D721Med (cell line): ENCODE results near the gene BRMS1L.
"Not testable (repeated sequence)": the region's sequence is repeated elsewhere in the genome, so short reads cannot be mapped to it uniquely, and the experiment has no call there.

Experiments used
- DNase-seq: peaks from one replicate; pipeline ENCODE4 v3.0.0; 2011; ENCODE audit warnings: low spot score; ENCODE audit not compliant: insufficient read length
- FAIRE-seq: peaks from 2 replicates; lab custom pipeline; 2011; peaks lifted over from hg19 to GRCh38; lab: Jason Lieb, UNC
- TF ChIP-seq, protein P1 (sequence below): IDR thresholded peaks from 2 replicates; pipeline ENCODE4 v1.5.1; 2012; ENCODE audit warnings: mild to moderate bottlenecking, control low read depth; ENCODE audit not compliant: insufficient read depth; ENCODE audit errors: missing control alignments

Gene BRMS1L, protein sequence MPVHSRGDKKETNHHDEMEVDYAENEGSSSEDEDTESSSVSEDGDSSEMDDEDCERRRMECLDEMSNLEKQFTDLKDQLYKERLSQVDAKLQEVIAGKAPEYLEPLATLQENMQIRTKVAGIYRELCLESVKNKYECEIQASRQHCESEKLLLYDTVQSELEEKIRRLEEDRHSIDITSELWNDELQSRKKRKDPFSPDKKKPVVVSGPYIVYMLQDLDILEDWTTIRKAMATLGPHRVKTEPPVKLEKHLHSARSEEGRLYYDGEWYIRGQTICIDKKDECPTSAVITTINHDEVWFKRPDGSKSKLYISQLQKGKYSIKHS

DNA sequence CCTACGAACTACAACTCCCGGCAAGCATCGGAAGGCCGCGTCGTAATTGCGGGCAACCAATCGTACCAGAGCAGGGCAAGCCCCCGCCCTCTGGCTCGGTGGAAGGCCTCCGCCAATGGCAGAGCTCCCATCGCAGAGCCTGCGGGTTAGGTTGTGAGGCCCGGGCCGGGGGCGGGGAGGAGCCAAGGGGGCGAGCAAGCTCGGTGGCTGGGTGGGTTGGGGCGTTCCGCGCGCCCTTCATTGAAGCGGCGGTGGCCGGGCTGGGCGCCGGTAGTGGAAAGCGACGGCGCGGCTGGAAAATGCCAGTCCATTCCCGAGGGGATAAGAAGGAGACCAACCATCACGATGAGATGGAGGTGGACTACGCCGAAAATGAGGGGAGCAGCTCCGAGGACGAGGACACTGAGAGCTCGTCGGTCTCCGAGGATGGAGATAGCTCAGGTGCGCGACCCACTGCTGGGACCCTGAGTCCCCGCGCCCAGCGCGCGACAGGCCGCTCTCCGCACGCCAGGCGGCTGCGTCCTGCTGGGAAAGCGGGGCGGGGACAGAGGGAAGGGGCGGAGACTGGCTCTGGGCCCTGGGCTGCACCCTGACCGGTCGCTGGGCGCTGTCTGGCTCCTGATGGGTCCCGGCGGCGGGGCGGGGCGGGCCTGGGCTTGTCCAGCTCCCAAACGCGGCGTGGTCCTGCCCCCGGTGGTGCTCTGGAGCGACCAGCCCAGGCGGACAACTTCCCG lies at the start of gene BRMS1L:
Gene BRMS1L, plus strand, starts transcription at position 121 of the 734 bp plus-strand sequence. Its CDS starts 179 bp downstream, at position 300.
- peak; percentile 76 for DNase-seq
- no peak for FAIRE-seq
- TF ChIP-seq, protein P1, sequence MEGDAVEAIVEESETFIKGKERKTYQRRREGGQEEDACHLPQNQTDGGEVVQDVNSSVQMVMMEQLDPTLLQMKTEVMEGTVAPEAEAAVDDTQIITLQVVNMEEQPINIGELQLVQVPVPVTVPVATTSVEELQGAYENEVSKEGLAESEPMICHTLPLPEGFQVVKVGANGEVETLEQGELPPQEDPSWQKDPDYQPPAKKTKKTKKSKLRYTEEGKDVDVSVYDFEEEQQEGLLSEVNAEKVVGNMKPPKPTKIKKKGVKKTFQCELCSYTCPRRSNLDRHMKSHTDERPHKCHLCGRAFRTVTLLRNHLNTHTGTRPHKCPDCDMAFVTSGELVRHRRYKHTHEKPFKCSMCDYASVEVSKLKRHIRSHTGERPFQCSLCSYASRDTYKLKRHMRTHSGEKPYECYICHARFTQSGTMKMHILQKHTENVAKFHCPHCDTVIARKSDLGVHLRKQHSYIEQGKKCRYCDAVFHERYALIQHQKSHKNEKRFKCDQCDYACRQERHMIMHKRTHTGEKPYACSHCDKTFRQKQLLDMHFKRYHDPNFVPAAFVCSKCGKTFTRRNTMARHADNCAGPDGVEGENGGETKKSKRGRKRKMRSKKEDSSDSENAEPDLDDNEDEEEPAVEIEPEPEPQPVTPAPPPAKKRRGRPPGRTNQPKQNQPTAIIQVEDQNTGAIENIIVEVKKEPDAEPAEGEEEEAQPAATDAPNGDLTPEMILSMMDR, result no peak

DNA sequence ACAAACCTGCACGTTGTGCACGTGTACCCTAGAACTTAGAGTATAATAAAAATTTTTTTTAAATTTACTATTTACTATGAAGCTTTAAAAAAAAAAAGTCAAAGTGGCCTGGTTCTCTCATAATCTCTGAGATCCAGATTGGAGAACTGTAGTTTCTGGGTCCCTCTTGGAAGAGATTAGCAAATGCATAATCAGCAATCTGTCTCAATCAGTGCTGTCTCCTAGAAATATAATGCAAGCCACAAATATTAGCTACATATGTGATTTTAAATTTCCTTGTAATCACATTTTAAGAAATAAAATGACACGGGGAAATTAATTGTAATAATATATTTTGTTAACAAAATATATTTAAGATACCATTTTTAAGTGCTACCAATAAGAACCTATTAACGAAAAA lies 49.3 kb upstream of the BRMS1L start:
- DNase-seq, result no peak

DNA sequence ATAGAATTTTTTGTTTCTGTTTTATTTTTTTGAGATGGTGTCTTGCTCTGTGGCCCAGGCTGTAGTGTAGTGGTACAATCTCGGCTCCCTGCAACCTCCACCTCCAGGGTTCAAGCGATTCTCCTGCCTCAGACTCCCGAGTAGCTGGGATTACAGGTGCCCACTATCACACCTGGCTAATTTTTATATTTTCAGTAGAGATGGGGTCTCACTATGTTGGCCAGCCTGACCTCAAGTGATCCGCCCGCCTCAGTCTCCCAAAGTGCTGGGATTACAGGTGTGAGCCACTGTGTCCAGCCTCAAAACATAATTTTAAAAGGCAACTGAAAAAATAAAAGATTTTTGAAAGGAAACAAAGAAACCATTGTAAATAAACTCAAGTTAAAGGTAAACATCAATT lies 48.6 kb upstream of the BRMS1L start:
- FAIRE-seq, DNase-seq: not testable (repeated sequence)

More for the DNA sequence above, 49.3 kb upstream of the BRMS1L start:
- TF ChIP-seq, protein P1, result no peak
- FAIRE-seq, result no peak

DNA sequence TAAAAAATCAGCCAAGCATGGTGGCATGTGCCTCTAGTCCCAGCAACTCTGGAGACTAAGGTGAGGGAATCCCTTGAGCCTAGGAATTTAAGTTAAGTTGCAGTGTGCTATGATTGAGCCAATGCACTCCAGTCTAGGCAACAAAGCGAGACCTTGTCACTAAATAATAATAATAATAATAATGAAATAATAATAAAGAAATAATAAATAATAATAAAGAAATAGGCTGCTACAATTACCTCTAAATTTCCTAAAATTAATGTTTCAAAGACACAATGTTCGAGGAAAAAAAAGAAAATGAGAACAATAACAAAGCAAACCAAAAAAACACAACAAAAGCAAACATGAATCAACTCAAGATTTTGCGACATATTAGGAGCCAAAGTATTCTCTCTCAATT lies 46.8 kb upstream of the BRMS1L start:
- FAIRE-seq (no peak), DNase-seq (no peak)
- TF ChIP-seq, protein P1, result no peak

DNA sequence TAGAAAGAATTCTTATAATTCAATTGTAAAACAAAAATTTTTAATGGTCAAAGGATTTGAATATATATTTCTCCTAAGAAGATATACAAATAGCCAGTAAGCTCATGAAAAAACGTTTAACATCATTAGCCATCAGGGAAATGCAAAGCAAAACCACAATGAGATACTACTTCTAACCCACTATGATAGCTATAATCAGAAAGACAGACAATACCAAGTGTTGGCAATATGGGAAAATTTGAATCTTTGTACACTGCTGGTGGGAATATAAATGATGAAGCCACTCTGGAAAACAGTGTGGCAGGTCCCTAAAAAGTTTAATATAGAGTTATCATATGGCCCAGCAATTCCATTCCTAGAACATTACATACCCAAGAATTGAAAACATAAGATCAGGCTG lies 42.4 kb upstream of the BRMS1L start:
- no peak for FAIRE-seq
- TF ChIP-seq, protein P1, result no peak
- no peak for DNase-seq

DNA sequence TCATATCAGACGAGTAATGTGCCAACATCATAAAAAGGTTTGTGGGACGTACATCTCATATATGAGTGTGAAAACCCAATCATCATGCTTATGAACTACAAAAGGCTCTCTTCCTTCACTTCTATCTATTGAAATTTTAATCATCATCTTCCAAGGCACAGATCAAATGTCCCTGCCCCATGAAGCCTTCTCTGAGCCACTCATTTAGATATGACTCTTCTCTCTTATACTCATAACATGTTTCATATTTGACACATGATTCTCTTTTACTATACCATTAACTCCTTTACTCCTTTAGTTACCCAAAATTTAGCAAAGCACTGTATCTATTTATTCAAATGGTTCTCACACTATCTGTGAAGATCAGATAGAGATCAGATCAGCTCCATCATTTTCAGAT lies 39.3 kb upstream of the BRMS1L start:
- FAIRE-seq, result no peak
- TF ChIP-seq, protein P1, result no peak
- DNase-seq, result no peak

DNA sequence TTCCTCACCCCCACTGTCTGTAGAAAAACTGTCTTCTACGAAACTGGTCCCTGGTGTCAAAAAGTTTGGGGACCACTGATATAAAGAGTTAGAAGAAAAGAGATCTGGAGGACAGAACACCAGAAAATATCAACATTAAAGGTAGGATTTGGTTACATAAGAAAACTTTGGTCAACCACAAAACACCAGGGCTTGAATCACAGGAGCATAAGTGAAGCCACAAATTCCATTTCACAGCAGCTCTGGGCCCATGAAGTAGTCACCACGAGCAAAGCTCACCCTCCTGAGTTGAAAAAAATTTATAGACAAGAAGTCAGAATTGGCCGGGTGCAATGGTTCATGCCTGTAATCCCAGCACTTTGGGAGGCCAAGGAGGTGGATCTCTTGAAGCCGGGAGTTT lies 36.5 kb upstream of the BRMS1L start:
- TF ChIP-seq, protein P1, result no peak
- no peak for FAIRE-seq
- no peak for DNase-seq
